HG02610 (cell line): ENCODE data around the gene GRM5.
"Not testable (repeated sequence)": the region's sequence is repeated elsewhere in the genome, so short reads cannot be mapped to it uniquely, and the experiment has no call there.

Source experiments
- ATAC-seq: cut with Tn5 transposase; IDR thresholded peaks from one replicate; pipeline ENCODE4 v1.9.1; 2021; ENCODE audit warnings: mild to moderate bottlenecking, moderate library complexity; ENCODE audit not compliant: unreplicated experiment

Gene GRM5

GRCh38 chr11:89065651-89066201 is at the start of gene GRM5:
TSS of gene GRM5 (minus strand) at chr11:89065982. CDS start at chr11:89047872, 18,110 bp downstream.
- not testable (repeated sequence) for ATAC-seq

GRCh38 chr11:89097956-89098355 is 32.2 kb upstream of the GRM5 start:
- peak; percentile 81 for ATAC-seq

GRCh38 chr11:89093806-89094205 is 28.0 kb upstream of the GRM5 start:
- ATAC-seq: not testable (repeated sequence)

- not testable (repeated sequence) for ATAC-seq
These were observed 19.2 kb upstream of the GRM5 start for GRCh38 chr11:89084951-89085350.

- not testable (repeated sequence) for ATAC-seq
These were observed 5.1 kb upstream of the GRM5 start for GRCh38 chr11:89070911-89071310.

GRCh38 chr11:89067264-89067663 is 1.5 kb upstream of the GRM5 start:
- ATAC-seq: no peak

- no peak for ATAC-seq
These were observed 716 bp downstream of the GRM5 start for GRCh38 chr11:89065066-89065465.

- ATAC-seq: not testable (repeated sequence)
These were observed 2.3 kb downstream of the GRM5 start for GRCh38 chr11:89063481-89063951.

GRCh38 chr11:89062771-89063298 is 2.9 kb downstream of the GRM5 start:
- not testable (repeated sequence) for ATAC-seq

GRCh38 chr11:89061839-89062238 is 3.9 kb downstream of the GRM5 start:
- not testable (repeated sequence) for ATAC-seq

GRCh38 chr11:89057406-89057805 is 8.4 kb downstream of the GRM5 start:
- not testable (repeated sequence) for ATAC-seq

- ATAC-seq: no peak
These were observed 13.6 kb downstream of the GRM5 start for GRCh38 chr11:89052220-89052619.

GRCh38 chr11:89047159-89047558 is 18.6 kb downstream of the GRM5 start:
- not testable (repeated sequence) for ATAC-seq

- not testable (repeated sequence) for ATAC-seq
These were observed 21.8 kb downstream of the GRM5 start for GRCh38 chr11:89043861-89044588.

- not testable (repeated sequence) for ATAC-seq
These were observed 36.1 kb downstream of the GRM5 start for GRCh38 chr11:89029671-89030070.

GRCh38 chr11:89021339-89021738 is 44.4 kb downstream of the GRM5 start:
- ATAC-seq: no peak

- ATAC-seq: not testable (repeated sequence)
These were observed 45.8 kb downstream of the GRM5 start for GRCh38 chr11:89019827-89020547.

- ATAC-seq: no peak
These were observed 49.6 kb downstream of the GRM5 start for GRCh38 chr11:89016214-89016613.

GRCh38 chr11:89015614-89016013 is 50.2 kb downstream of the GRM5 start:
- no peak for ATAC-seq

- not testable (repeated sequence) for ATAC-seq
These were observed 64.9 kb downstream of the GRM5 start for GRCh38 chr11:89000852-89001251.

- ATAC-seq: no peak
These were observed 86.1 kb downstream of the GRM5 start for GRCh38 chr11:88979641-88980040.
